ENCODE measurements around the gene GPR150. TPM values are rescaled to one million over a fixed set of nuclear protein-coding genes. Genes with fewer than 3 reads are reported as not detected.
"Not testable (repeated sequence)": the region's sequence is repeated elsewhere in the genome, so short reads cannot be mapped to it uniquely, and the experiment has no call there.

GPR150 gene
- total RNA-seq, 1 experiment from 2014 or later, result not detected

DNA sequence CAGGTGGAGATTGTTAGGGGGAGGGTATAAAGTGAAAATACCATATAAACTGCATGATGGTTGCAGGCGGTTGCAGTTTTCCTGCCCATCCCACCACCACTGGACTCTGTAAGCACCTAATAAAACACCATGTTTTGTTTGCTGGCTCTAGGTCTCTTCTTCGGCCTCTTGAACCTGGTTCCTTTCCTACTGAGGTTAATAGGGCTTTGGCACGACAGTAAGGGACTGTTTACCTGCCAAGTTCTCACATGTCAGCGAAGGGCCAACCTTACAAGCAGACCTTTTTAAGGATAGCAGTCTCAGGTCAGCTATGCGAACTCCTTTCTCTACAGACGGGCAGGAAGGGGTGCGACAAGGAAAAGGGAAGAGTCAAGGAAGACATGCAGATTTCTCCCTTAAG, 23.3 kb downstream of the GPR150 start:
- Histone ChIP-seq H3K4me1 (ENCODE audit: insufficient read depth, low read length) (peaks cover 12% of the 10 kb centered on the region), H3K79me2 (ENCODE audit: low read length) (no peaks in the 10 kb centered on the region), H3K4me3 (ENCODE audit: low read length) (no peak overlapping the region), H3K27me3 (ENCODE audit: low read length) (no peaks in the 10 kb centered on the region), H2AFZ (ENCODE audit: low read length) (no peak overlapping the region), H3F3A (ENCODE audit: low read length, unreplicated experiment) (no peaks in the 10 kb centered on the region), H3K27ac (ENCODE audit: low read length) (no peak overlapping the region), H3K36me3 (ENCODE audit: low read depth, low read length) (no peaks in the 10 kb centered on the region), H3K4me2 (ENCODE audit: low read length) (no peak overlapping the region), H3K9ac (ENCODE audit: low read length) (no peak overlapping the region), H3K9me2 (replicated peaks; ENCODE audit: low read length) (no peaks in the 10 kb centered on the region), H4K20me1 (ENCODE audit: low read length) (no peaks in the 10 kb centered on the region), H3K9me3 (ENCODE audit: low read length) (no peaks in the 10 kb centered on the region)
- no TSS peak for BruUV-seq (replicated peaks)
- ATAC-seq (no peak), DNase-seq (no peak)
- intact Hi-C loops (cut with micrococcal nuclease), result no loop called here
- TF ChIP-seq, protein P1, sequence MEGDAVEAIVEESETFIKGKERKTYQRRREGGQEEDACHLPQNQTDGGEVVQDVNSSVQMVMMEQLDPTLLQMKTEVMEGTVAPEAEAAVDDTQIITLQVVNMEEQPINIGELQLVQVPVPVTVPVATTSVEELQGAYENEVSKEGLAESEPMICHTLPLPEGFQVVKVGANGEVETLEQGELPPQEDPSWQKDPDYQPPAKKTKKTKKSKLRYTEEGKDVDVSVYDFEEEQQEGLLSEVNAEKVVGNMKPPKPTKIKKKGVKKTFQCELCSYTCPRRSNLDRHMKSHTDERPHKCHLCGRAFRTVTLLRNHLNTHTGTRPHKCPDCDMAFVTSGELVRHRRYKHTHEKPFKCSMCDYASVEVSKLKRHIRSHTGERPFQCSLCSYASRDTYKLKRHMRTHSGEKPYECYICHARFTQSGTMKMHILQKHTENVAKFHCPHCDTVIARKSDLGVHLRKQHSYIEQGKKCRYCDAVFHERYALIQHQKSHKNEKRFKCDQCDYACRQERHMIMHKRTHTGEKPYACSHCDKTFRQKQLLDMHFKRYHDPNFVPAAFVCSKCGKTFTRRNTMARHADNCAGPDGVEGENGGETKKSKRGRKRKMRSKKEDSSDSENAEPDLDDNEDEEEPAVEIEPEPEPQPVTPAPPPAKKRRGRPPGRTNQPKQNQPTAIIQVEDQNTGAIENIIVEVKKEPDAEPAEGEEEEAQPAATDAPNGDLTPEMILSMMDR (conservative IDR thresholded peaks at IDR 0.05; ENCODE audit: low read depth, low read length), result no peak
- TF ChIP-seq EZH2phosphoT487 (IDR thresholded peaks at IDR 0.05; ENCODE audit: borderline replicate concordance, low read length) (no peak), EZH2 (IDR thresholded peaks at IDR 0.05; ENCODE audit: low read length, unreplicated experiment) (no peak)
- POLR2A ChIA-PET (ENCODE audit: unreplicated experiment), result no interaction called here
- CTCF ChIA-PET, result interaction anchor here (0.7 to 1.0 kb wide), 2 partner anchors 82 to 138 kb away, joined by 3 to 4 read pairs; no protein-coding TSS in a partner anchor

DNA sequence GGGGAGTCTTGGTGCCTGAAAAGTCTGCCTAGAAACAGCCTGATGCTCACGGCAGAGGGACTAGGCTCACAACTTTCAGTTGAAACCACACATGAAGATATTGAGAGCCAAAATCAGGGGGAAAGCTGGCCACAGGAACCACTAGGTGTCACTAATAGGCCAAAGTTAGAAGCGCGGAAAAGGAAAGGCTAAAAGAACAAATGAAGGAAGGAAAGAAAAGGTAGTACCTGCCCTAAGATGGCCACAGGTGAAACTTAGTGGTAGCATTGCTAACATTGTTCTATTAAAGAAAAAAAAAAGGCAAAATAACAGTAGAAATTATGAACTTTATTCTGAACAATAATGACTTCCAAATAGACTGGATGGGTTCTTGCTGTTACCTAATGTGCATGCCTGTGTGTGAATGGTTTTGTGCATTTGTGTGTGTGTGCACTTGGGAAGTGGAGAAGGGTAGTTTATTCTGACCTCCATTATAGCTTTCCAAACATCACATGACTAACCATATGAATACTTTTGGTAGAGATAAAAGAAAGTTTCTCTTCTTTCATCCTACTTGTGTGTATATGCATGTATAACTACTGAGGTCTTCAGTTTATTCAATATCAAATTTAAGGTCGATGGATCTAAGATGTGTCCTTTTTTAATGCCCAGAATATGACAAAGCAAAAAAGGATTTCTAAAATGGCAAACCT, 24.6 kb downstream of the GPR150 start:
- Histone ChIP-seq H3K9ac (ENCODE audit: low read length) (0 out of 2 replicates have a peak overlapping the region, but pooled peaks have one; percentile 2), H3K9me2 (replicated peaks; ENCODE audit: low read length) (no peaks in the 10 kb centered on the region), H3K27me3 (ENCODE audit: low read length) (no peaks in the 10 kb centered on the region), H3F3A (ENCODE audit: low read length, unreplicated experiment) (no peaks in the 10 kb centered on the region), H2AFZ (ENCODE audit: low read length) (peak overlapping the region; percentile 81), H3K79me2 (ENCODE audit: low read length) (no peaks in the 10 kb centered on the region), H3K4me3 (ENCODE audit: low read length) (no peak overlapping the region), H3K27ac (ENCODE audit: low read length) (no peak overlapping the region), H3K4me2 (ENCODE audit: low read length) (peak overlapping the region; percentile 58), H4K20me1 (ENCODE audit: low read length) (no peaks in the 10 kb centered on the region), H3K36me3 (ENCODE audit: low read depth, low read length) (no peaks in the 10 kb centered on the region), H3K9me3 (ENCODE audit: low read length) (no peaks in the 10 kb centered on the region), H3K4me1 (ENCODE audit: insufficient read depth, low read length) (peaks cover 12% of the 10 kb centered on the region)
- CTCF ChIA-PET, result no interaction called here
- ATAC-seq (peak; percentile 10), DNase-seq (peak; percentile 78)
- TF ChIP-seq EZH2 (IDR thresholded peaks at IDR 0.05; ENCODE audit: low read length, unreplicated experiment), result no peak
- TF ChIP-seq, protein P1 (conservative IDR thresholded peaks at IDR 0.05; ENCODE audit: low read depth, low read length), result peak; percentile 95
- BruUV-seq (replicated peaks), result no TSS peak
- intact Hi-C loops (cut with micrococcal nuclease), result loop anchor here (1.0 kb wide), 2 partner anchors 137 to 203 kb away; no protein-coding TSS in a partner anchor
- POLR2A ChIA-PET (ENCODE audit: unreplicated experiment), result no interaction called here

DNA sequence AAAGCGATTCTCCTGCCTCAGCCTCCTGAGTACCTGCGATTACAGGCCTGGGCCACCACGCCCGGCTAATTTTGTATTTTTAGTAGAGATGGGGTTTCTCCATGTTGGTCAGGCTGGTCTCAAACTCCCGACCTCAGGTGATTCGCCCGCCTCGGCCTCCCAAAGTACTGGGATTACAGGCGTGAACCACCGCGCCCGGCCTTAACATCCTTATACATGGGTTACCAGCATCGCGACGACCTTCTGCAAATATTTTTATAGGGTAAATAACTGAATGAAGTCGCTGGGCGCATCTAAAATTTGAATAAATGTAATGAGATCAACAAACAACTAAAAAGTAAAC, 26.3 kb downstream of the GPR150 start:
- DNase-seq; H3K9ac ChIP-seq (ENCODE audit: low read length); H3F3A ChIP-seq (ENCODE audit: low read length, unreplicated experiment); H3K27me3 ChIP-seq (ENCODE audit: low read length); H3K9me2 ChIP-seq (replicated peaks; ENCODE audit: low read length); ATAC-seq; H3K9me3 ChIP-seq (ENCODE audit: low read length); H3K36me3 ChIP-seq (ENCODE audit: low read depth, low read length); H3K27ac ChIP-seq (ENCODE audit: low read length); H3K79me2 ChIP-seq (ENCODE audit: low read length); H4K20me1 ChIP-seq (ENCODE audit: low read length): not testable (repeated sequence)
- ChIA-PET POLR2A (ENCODE audit: unreplicated experiment) (interaction anchor here (0.6 kb wide), 1 partner anchor 27 kb away, joined by 3 read pairs; no protein-coding TSS in a partner anchor), CTCF (interaction anchor here (0.5 to 1.0 kb wide), 2 partner anchors 89 to 208 kb away, joined by 4 to 5 read pairs; no protein-coding TSS in a partner anchor)
- BruUV-seq (replicated peaks), result TSS peak; percentile 78
- Histone ChIP-seq H2AFZ (ENCODE audit: low read length) (peak overlapping the region; percentile 91), H3K4me3 (ENCODE audit: low read length) (peak overlapping the region; percentile 74; the same call in 1 of the 2 replicates), H3K4me2 (ENCODE audit: low read length) (peak overlapping the region; percentile 94), H3K4me1 (ENCODE audit: insufficient read depth, low read length) (peaks cover 12% of the 10 kb centered on the region)
- intact Hi-C loops (cut with micrococcal nuclease), result loop anchor here (1.0 to 2.0 kb wide), 2 partner anchors 19 to 91 kb away; partner anchors contain the start of gene ARSK
